ENCODE results near the gene SLC38A8. TPM values are rescaled to one million over a fixed set of nuclear protein-coding genes. Genes with fewer than 3 reads are reported as not detected.

The SLC38A8 gene
- total and polyA plus RNA-seq, 12 donors: 0.45 to 30.8 (median 3.2) TPM; not detected in 8

GRCh38 chr16:84047626-84048025 is 5.0 kb upstream of the SLC38A8 start:
- intact Hi-C loops (cut with DNase I): loop anchor here in 1 of 10 donors (10.0 kb wide), 2 partner anchors 73 to 223 kb away; no protein-coding TSS in a partner anchor
- no peak overlapping the region for H3K4me3 ChIP-seq
- H3K27me3 ChIP-seq: peaks cover 0 to 26% (median 4%) of the 10 kb centered on the region in 7 donors
- 84 to 90% methylated on average over 6 of the region's 6 CpGs for WGBS, 2 donors
- no peak for ATAC-seq
- no peaks in the 10 kb centered on the region for H3K9me3 ChIP-seq
- DNase-seq: no peak
- peaks cover 0 to 16% (median 6%) of the 10 kb centered on the region in 9 donors for H3K4me1 ChIP-seq
- TF ChIP-seq CTCF (IDR thresholded peaks at IDR 0.05): no peak
- peaks cover 0 to 35% (median 5%) of the 10 kb centered on the region in 9 donors for H3K36me3 ChIP-seq
- no peak overlapping the region for H3K27ac ChIP-seq

DNA sequence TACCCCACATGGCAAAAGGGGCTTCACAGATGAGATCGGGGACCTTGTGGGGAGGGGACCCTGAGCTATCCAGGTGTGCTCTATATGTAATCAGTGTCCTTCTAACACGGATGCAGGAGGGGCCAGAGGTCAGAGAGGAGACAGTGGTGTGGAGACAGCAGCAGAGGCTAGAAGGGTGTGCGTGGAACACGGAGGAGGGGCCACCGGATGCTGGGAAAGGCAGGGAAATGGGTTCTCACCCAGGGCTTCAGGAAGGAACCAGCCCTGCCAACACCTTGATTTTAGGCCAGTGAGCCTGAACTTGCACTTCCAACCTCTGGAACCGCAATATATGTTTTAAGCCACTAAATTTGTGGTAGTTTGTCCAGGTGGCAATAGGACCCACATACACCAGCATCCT is 4.6 kb upstream of the SLC38A8 start:
- Histone ChIP-seq H3K27ac (no peak overlapping the region), H3K36me3 (peaks cover 0 to 31% (median 5%) of the 10 kb centered on the region in 9 donors), H3K9me3 (no peaks in the 10 kb centered on the region), H3K4me1 (peaks cover 0 to 17% (median 6%) of the 10 kb centered on the region in 9 donors), H3K27me3 (peaks cover 0 to 30% (median 6%) of the 10 kb centered on the region in 7 donors), H3K4me3 (no peak overlapping the region)
- intact Hi-C loops (cut with DNase I): loop anchor here in 1 of 10 donors (10.0 kb wide), 2 partner anchors 72 to 222 kb away; no protein-coding TSS in a partner anchor
- TF ChIP-seq CTCF (IDR thresholded peaks at IDR 0.05): no peak
- WGBS, 2 donors: 88 to 91% methylated on average over 6 of the region's 6 CpGs
- DNase-seq (no peak), ATAC-seq (no peak)

GRCh38 chr16:84045818-84046470 is 3.3 kb upstream of the SLC38A8 start:
- TF ChIP-seq CTCF (IDR thresholded peaks at IDR 0.05): no peak
- H3K4me1 ChIP-seq: peaks cover 0 to 17% (median 6%) of the 10 kb centered on the region in 9 donors
- intact Hi-C loops (cut with DNase I): loop anchor here in 1 of 10 donors (10.0 kb wide), 2 partner anchors 71 to 221 kb away; no protein-coding TSS in a partner anchor
- ATAC-seq (no peak), DNase-seq (no peak)
- H3K9me3 ChIP-seq: no peaks in the 10 kb centered on the region
- H3K27me3 ChIP-seq: peaks cover 0 to 31% (median 6%) of the 10 kb centered on the region in 7 donors
- H3K4me3 ChIP-seq: no peak overlapping the region
- WGBS, 2 donors: 95% methylated on average over 19 of the region's 19 CpGs
- peaks cover 0 to 29% (median 5%) of the 10 kb centered on the region in 9 donors for H3K36me3 ChIP-seq
- H3K27ac ChIP-seq: no peak overlapping the region

DNA sequence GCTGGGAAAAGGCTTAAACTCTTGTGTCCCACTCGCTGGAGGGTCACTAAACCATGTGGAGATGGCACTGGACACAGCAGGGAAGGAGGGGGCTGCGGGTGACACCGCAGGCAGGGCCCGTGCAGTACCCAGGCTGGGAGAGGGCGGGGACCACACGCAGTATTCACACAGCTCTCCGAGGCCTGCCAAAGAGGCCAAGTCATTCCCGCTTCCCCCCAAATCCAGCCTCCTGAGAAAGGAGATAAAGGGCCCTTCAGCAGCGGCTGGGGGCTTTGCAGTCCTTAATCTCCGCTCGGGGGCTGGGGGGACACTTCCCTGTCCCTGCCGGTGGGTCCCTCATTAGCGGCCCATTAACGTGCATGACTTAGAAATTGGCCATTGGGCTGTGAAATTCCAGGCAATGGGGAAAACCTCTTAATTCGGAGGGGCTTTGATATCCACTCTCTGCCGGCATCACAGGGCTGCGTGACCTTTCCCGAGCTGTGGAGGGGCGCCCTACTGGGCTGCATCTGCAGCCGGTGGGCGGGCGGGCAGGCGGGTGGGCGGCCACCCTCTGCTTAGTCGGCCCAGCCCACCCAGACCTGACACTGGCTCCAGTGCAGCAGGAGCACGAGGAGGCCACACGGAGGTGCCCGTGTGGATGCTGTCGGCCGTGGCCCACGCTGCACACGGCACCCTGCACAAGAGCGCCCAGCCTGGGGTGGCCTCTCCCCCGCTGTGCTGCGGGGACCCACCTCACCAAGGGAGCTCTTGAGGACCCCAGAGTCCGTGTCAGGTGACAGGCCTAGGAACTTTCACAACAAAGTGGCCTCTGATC is 2.6 kb upstream of the SLC38A8 start:
- TF ChIP-seq CTCF (IDR thresholded peaks at IDR 0.05): no peak
- peaks cover 0 to 38% (median 6%) of the 10 kb centered on the region in 7 donors for H3K27me3 ChIP-seq
- H3K4me3 ChIP-seq: no peak overlapping the region
- H3K9me3 ChIP-seq: no peaks in the 10 kb centered on the region
- intact Hi-C loops (cut with DNase I): loop anchor here in 1 of 10 donors (10.0 kb wide), 2 partner anchors 70 to 220 kb away; no protein-coding TSS in a partner anchor
- H3K36me3 ChIP-seq: peaks cover 0 to 26% (median 5%) of the 10 kb centered on the region in 9 donors
- peak in 1 of 8 donors; percentile 18 for ATAC-seq
- peaks cover 0 to 17% (median 6%) of the 10 kb centered on the region in 9 donors for H3K4me1 ChIP-seq
- WGBS, 2 donors: 64 to 65% methylated on average over 36 of the region's 36 CpGs
- H3K27ac ChIP-seq: no peak overlapping the region
- DNase-seq: no peak
